HG03064 (cell line): ENCODE data around the gene CHCHD6.

ENCODE experiments used
- ATAC-seq: cut with Tn5 transposase; IDR thresholded peaks from one replicate; pipeline ENCODE4 v1.9.1; 2021; ENCODE audit warnings: low read depth; ENCODE audit not compliant: unreplicated experiment

CHCHD6 gene

GRCh38 chr3:126737527-126737926 is 33.5 kb downstream of the CHCHD6 start:
- no peak for ATAC-seq

GRCh38 chr3:126742057-126742456 is 38.0 kb downstream of the CHCHD6 start:
- ATAC-seq, result no peak

- no peak for ATAC-seq
Observed at GRCh38 chr3:126743350-126743749, 39.3 kb downstream of the CHCHD6 start.

GRCh38 chr3:126743781-126744180 is 39.7 kb downstream of the CHCHD6 start:
- no peak for ATAC-seq

GRCh38 chr3:126745760-126746394 is 41.8 kb downstream of the CHCHD6 start:
- no peak for ATAC-seq

- ATAC-seq, result no peak
Observed at GRCh38 chr3:126746395-126747177, 42.5 kb downstream of the CHCHD6 start.

- ATAC-seq, result no peak
Observed at GRCh38 chr3:126747768-126748167, 43.7 kb downstream of the CHCHD6 start.

GRCh38 chr3:126748701-126749546 is 44.9 kb downstream of the CHCHD6 start:
- no peak for ATAC-seq

- ATAC-seq, result no peak
Observed at GRCh38 chr3:126749547-126749875, 45.5 kb downstream of the CHCHD6 start.

GRCh38 chr3:126749931-126750755 is 46.1 kb downstream of the CHCHD6 start:
- no peak for ATAC-seq

GRCh38 chr3:126750756-126751121 is 46.7 kb downstream of the CHCHD6 start:
- ATAC-seq, result no peak

GRCh38 chr3:126751611-126752302 is 47.7 kb downstream of the CHCHD6 start:
- ATAC-seq, result no peak

GRCh38 chr3:126752303-126753190 is 48.5 kb downstream of the CHCHD6 start:
- no peak for ATAC-seq

GRCh38 chr3:126753191-126754160 is 49.4 kb downstream of the CHCHD6 start:
- ATAC-seq, result no peak

GRCh38 chr3:126755866-126756265 is 51.8 kb downstream of the CHCHD6 start:
- no peak for ATAC-seq

- no peak for ATAC-seq
Observed at GRCh38 chr3:126758026-126758425, 54.0 kb downstream of the CHCHD6 start.

- no peak for ATAC-seq
Observed at GRCh38 chr3:126758882-126759281, 54.8 kb downstream of the CHCHD6 start.

GRCh38 chr3:126760541-126760940 is 56.5 kb downstream of the CHCHD6 start:
- ATAC-seq, result no peak
